Parathyroid adenoma (tissue), 2 donors: Measurements from ENCODE around the gene TTC28.

ENCODE experiments used
- H2AFZ ChIP-seq: fragments of 300-600 bp; sonication (generic); one replicate; pipeline ENCODE4 v1.7.0; 2017; ENCODE audit warnings: antibody characterized with exemption, mild to moderate bottlenecking
- H3K27ac ChIP-seq: fragments of 300-600 bp; sonication (generic); one replicate; pipeline ENCODE4 v1.7.0; 2017
- H3K27me3 ChIP-seq: fragments of 300-600 bp; sonication (generic); one replicate; pipeline ENCODE4 v1.7.0; 2017; ENCODE audit warnings: low read length; ENCODE audit not compliant: control insufficient read depth, insufficient read depth
- H3K36me3 ChIP-seq: fragments of 300-600 bp; sonication (generic); one replicate; pipeline ENCODE4 v1.7.0; 2017; ENCODE audit warnings: low read length; ENCODE audit not compliant: control insufficient read depth, insufficient read depth
- H3K4me1 ChIP-seq: fragments of 300-600 bp; sonication (generic); one replicate; pipeline ENCODE4 v1.7.0; 2017; ENCODE audit warnings: control low read depth
- H3K4me2 ChIP-seq: fragments of 300-600 bp; sonication (generic); one replicate; pipeline ENCODE4 v1.7.0; 2017; ENCODE audit warnings: low read length
- H3K4me3 ChIP-seq: fragments of 300-600 bp; sonication (generic); one replicate; pipeline ENCODE4 v1.7.0; 2017; ENCODE audit warnings: low read depth, low read length
- H3K79me2 ChIP-seq: fragments of 300-600 bp; sonication (generic); one replicate; pipeline ENCODE4 v1.7.0; 2017; ENCODE audit warnings: control low read depth
- H3K9ac ChIP-seq: fragments of 300-600 bp; sonication (generic); one replicate; pipeline ENCODE4 v1.7.0; 2017; ENCODE audit warnings: mild to moderate bottlenecking
- H3K9me3 ChIP-seq: fragments of 300-600 bp; sonication (generic); one replicate; pipeline ENCODE4 v1.7.0; 2017; ENCODE audit warnings: low read length; ENCODE audit not compliant: control insufficient read depth
- CTCF ChIP-seq: fragments of 300-600 bp; sonication (generic); IDR thresholded peaks from one replicate; pipeline ENCODE4 v1.7.0; 2017; ENCODE audit warnings: antibody characterized with exemption, mild to moderate bottlenecking
- donor health status: primary hyperparathyroidism.

Gene TTC28

DNA sequence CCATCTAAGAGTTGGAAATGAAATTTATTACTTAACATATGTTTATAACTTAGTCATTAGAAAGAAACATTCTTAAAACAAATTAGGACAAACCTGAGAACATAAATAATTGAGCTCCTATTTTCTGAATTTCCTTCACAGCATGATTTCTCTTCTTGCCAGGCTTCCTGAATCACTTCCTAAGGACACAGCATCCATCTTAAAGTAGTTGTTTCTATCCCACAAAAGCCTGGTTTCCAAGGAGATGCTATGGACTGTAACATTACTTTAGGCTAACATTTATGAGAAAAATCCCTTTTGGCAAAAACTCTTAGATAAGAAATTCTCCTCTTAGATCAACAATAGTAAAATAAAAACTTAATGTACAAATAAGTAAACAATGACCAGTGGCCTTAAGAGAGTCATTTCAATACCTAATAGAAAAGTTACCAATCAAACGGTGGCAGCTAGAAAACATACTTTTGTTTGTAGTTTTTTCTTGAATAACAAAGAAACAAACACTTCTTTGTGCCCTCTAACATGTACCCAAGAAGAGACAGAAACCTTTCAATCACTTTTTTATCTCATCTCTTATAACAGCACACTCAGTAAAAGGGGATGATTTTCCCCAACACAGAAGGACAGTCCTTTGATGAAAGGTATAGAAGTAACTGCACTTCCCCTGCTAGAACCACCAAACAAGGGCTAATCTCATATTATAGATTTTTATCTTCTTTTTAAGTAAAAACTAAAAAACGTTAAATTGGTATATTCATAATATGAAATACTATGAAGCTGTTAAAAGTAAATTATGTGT lies 74.5 kb downstream of the TTC28 start:
- H3K27ac ChIP-seq = no peak overlapping the region
- H2AFZ ChIP-seq = no peak overlapping the region
- H3K9ac ChIP-seq = no peak overlapping the region
- H3K9me3 ChIP-seq = no peaks in the 10 kb centered on the region
- H3K4me2 ChIP-seq = no peak overlapping the region
- no peaks in the 10 kb centered on the region for H3K27me3 ChIP-seq
- no peak for TF ChIP-seq CTCF
- H3K36me3 ChIP-seq = no peaks in the 10 kb centered on the region
- H3K4me1 ChIP-seq = peaks cover 14% of the 10 kb centered on the region
- no peaks in the 10 kb centered on the region for H3K79me2 ChIP-seq
- H3K4me3 ChIP-seq = no peak overlapping the region

- no peaks in the 10 kb centered on the region for H3K27me3 ChIP-seq
- H3K27ac ChIP-seq = no peak overlapping the region
- no peaks in the 10 kb centered on the region for H3K79me2 ChIP-seq
- no peaks in the 10 kb centered on the region for H3K9me3 ChIP-seq
- H2AFZ ChIP-seq = no peak overlapping the region
- no peak for TF ChIP-seq CTCF
- no peak overlapping the region for H3K9ac ChIP-seq
- no peaks in the 10 kb centered on the region for H3K36me3 ChIP-seq
- H3K4me3 ChIP-seq = no peak overlapping the region
- no peak overlapping the region for H3K4me2 ChIP-seq
- peaks cover 4% of the 10 kb centered on the region for H3K4me1 ChIP-seq
These were observed 77.7 kb downstream of the TTC28 start for GRCh38 chr22:28601915-28602314.

- Histone ChIP-seq H3K27me3 (no peaks in the 10 kb centered on the region), H3K36me3 (no peaks in the 10 kb centered on the region), H3K9ac (no peak overlapping the region), H3K27ac (no peak overlapping the region), H3K79me2 (no peaks in the 10 kb centered on the region), H2AFZ (no peak overlapping the region), H3K9me3 (no peaks in the 10 kb centered on the region), H3K4me2 (no peak overlapping the region), H3K4me1 (no peaks in the 10 kb centered on the region), H3K4me3 (no peak overlapping the region)
- TF ChIP-seq CTCF = peak; percentile 37
These were observed 79.0 kb downstream of the TTC28 start for GRCh38 chr22:28600546-28601143.

GRCh38 chr22:28599693-28600092 lies 79.9 kb downstream of the TTC28 start:
- no peak for TF ChIP-seq CTCF
- Histone ChIP-seq H3K36me3 (no peaks in the 10 kb centered on the region), H3K79me2 (no peaks in the 10 kb centered on the region), H3K27ac (no peak overlapping the region), H3K4me2 (no peak overlapping the region), H2AFZ (no peak overlapping the region), H3K4me3 (no peak overlapping the region), H3K9me3 (no peaks in the 10 kb centered on the region), H3K9ac (no peak overlapping the region), H3K27me3 (no peaks in the 10 kb centered on the region), H3K4me1 (no peaks in the 10 kb centered on the region)

GRCh38 chr22:28597665-28598064 lies 82.0 kb downstream of the TTC28 start:
- Histone ChIP-seq H3K36me3 (no peaks in the 10 kb centered on the region), H3K4me1 (no peaks in the 10 kb centered on the region), H2AFZ (no peak overlapping the region), H3K9me3 (no peaks in the 10 kb centered on the region), H3K79me2 (no peaks in the 10 kb centered on the region), H3K9ac (no peak overlapping the region), H3K27me3 (no peaks in the 10 kb centered on the region), H3K4me2 (no peak overlapping the region), H3K27ac (no peak overlapping the region), H3K4me3 (no peak overlapping the region)
- no peak for TF ChIP-seq CTCF
